ENCODE measurements around the gene CNTN2.

Gene CNTN2

DNA sequence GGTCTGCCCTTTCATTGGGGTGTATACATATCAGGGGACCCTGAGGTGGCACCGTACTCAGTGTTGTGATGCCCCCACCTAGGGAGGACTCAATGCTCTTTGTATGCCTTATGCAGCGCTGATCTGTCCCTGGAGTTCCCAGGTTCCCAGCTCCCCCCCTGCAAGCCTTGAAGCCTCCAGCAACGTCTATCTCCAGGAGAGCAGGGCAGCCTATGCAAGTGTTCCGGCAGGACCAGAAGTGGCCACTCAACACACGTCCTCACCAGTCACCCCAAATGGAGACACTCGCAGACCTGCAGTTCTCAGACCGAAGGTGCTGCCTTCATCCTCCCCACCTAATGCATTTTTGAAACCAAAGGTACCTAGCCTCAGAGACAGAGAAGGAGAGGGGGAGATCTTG, 25.2 kb upstream of the CNTN2 start:
- DNase-seq = no peak

DNA sequence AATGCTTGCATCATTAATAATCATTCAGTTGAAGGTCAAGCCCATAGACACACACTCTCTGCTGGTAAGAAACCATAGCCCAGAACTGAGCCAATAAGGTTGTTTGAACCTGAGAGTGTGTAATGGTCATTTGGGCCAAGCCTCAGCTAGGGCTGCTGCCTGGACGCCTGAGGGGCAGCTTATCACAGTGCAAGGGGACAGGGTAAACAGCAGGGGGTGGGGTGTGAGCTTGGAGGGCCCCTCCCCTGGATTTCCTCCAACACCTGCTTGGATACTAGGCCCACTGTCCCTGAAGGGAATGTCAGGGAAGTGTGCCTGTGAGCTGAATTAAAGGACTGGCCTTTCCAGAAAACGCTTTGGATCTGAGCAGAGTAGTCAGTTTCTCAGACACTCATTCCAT, 24.6 kb upstream of the CNTN2 start:
- DNase-seq = no peak

DNA sequence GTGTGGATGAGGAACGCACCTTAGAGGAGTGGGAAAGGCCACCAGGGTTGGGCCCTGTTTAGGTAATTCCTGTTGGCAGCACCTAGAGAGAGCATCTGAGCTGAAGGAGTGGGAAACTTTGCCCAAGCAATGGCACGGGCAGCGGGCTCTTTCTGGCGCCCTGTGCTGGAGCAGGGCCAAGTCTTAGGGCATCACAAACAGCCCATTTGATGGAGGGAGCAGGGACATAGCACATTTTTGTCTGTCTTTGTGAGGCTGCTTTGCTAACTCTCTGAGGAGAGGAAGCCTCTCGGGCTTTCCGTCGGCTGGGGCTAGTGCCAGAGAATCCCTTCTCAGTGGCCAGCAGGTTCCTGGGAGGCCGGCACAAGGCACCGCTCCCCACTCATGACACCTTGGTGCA, 22.5 kb upstream of the CNTN2 start:
- DNase-seq = peak in 14 of 56 donors; percentile 8 to 74 (median 31)

DNA sequence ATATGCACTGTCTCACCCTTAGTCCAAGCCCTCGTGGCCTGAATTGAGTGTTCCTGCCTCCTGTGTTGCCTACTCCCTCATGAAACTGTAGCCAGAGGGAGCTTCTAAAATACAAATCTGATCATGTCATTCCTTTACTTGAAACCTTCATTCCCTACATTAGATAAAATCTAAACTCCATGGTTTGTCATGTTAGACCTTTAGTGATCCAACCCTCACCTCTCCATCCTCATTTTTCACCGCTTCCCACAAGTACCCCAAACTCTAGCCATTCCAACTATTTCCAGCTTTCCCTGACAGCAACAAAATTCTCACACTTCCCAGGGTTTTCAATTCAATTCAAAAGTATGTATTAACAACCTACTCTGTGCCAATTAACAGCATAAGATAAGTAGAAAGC, 18.3 kb upstream of the CNTN2 start:
- DNase-seq = no peak

DNA sequence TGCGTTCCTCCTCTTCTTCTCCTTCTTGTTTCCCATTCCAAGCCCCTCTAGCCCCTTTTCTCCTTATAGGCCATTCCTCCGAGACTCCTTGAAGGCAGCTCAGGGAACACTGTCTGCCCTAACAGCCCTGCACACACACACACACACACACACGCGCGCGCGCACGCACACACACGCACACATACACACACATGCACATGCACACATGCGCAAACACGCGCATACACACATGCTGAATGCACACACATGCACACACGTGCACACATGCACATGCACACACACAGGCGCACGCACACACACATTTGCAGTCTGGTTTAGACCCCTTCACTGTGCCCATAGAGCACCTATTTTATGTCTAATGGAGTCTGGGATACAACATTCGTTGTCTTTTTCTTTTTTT, 17.8 kb upstream of the CNTN2 start:
- no peak for DNase-seq

DNA sequence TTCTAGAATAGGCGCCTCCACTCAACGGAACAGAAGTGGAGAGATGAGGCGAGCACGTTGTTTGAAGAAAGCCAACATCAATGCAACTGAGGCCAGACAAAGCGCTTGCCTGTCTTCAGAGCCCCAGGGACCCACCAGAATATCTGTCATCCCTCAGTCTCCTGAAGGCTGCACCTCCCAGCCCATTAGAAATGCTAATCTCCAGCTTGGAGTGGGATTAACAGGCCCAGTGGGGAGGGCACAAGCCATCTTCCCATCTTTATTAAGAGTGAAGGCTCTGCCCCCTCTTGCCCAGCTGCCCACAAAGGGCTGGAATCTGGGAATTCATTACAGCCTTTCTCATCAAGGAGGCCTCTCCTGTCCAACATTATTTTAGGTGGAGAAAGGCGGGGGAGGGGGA, 16.8 kb upstream of the CNTN2 start:
- no peak for DNase-seq

DNA sequence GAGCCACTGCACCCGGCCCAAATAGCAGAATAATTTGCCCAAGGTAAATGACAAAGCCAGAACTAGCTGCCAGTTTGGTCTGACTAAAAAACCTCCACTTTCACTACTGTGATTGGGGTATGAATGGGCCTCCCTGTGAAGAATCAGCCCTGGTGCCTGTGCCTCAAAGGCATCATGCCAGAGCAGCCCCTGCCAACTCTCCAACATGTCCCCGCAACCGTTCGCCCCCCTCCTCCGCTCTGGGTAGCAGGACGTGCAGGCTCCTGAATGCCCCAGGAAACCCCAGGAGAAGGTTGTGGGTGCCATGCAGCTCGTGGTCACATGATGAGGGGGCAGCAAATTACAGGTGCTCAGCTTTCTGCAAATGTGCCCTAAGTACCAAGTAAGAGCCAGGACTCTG, 14.6 kb upstream of the CNTN2 start:
- no peak for DNase-seq

DNA sequence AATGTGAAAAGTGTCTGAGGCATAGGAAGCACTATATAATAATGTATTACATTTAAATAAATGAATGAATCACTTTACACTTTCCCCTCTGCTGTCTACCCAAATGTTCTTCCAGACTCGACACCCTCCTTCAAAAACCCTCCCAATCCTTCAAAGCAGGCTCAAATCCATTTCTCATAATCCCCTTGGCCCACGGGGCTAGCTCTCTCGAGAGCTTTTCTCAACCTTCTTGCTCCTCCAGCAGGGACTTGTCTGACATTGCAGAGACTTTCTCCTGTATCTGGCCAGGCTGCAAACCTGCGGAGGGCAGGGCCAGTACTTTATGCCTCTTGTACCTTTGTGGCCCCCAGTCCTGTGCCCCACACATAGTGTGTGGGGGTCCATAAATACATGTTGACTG, 14.1 kb upstream of the CNTN2 start:
- DNase-seq = no peak

DNA sequence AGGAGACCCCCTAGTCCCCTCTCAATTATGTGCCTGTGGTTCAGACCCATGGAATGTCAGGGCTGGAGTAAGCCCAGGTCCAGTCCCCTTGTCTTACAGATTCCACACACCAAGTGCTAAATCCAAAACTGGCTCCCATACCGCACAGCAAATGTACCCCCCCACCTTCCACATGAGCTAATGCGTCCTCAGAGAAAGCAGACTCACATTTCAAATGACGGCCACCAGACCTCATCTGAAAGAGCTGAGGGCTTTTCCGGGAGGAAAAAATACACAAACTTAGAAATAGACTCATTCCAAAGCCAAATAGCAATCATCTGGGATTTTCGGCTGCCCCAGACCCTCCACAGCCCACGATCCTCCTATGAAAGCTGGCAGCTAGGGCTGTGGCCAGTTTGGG, 12.8 kb upstream of the CNTN2 start:
- DNase-seq = no peak

DNA sequence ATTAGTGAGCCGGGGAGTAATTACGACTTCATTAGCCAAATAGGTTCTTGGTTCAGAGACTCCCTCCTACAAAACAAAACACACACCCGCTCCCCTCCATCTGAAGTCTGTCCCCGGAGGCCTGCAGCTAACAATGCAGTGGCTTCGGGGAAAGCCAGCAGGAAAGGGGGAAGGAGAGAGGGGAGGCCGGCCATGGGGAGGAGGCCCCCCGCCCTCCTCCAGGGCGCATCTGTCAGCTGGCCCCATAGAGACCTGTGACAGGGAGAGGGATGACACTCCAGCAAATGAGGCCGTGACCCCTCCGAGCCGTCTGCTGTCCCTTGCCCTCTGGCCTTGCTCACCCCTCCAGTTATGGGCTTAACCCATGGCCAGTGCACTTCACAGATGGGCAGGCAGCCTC, 12.1 kb upstream of the CNTN2 start:
- DNase-seq = no peak

DNA sequence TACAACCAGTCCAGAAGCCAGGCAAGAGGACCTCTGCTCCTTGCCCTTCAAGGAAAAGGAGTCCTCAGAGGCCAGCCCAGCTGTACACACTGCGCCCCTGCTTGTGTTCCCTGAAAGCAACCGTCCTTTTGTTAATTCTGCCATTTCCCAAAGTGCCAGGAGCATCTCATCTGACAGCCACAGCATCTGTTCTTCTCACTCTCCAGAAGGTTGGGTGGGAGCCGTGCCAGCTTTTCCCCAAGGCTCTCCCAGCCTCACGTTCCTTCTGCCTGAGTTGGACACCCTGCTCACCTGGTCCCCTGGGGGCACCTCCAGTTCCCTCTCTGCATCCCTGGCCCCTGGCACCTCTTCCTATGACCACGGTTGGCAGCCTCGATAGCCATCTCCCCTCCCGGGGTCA, 10.5 kb upstream of the CNTN2 start:
- DNase-seq = peak in 7 of 56 donors; percentile 23 to 33 (median 30)

DNA sequence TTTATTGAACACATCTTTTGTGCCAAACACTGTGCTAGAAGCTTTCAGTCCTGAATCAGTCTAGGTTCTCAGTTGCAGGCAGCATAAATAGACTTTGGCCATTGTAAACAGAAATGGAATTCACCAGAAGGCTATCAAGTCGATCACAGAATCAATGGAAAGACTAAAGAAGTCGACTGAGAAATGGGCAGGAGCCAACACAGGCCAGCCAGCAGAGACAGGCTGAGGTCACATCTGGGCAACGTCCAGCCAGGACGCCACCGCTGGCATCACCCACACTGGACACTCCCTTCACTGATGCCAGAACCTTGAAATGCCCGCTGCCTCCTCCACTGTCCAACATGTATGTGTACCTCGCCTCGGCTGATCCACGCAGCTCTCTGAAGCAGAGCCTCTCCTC, 5.5 kb upstream of the CNTN2 start:
- DNase-seq = peak in 16 of 56 donors; percentile 15 to 65 (median 36)

DNA sequence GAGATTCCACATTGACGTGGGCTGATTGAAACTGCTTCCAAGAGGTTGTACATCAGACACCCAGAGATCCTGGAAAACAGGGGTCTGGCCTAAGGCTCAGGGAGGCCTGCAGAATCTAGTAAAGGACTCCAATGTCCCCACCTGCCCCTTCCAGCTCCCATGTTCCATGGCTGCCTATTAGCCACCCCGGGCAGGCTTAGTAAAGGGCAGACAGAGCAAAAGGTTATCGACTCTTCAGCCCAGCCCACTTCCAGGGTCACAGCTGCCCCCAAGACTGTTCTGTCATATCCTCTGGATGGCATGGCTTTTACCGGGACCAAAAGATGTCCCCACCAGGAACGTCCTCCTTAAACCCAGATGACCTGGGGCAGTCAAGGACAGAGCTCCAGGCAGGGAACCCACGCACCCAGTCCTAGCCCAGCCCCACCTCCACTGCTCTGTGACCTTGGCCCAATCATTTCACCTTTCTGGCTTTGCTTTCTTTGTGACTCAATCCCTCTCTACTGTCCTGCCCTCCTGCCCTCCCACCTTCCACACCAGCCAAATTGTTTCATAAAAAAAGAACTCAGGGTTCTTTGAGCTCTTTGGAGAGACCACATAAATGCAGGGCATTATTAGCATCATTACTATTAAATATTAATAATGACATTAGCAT, 4.8 kb upstream of the CNTN2 start:
- DNase-seq = no peak

DNA sequence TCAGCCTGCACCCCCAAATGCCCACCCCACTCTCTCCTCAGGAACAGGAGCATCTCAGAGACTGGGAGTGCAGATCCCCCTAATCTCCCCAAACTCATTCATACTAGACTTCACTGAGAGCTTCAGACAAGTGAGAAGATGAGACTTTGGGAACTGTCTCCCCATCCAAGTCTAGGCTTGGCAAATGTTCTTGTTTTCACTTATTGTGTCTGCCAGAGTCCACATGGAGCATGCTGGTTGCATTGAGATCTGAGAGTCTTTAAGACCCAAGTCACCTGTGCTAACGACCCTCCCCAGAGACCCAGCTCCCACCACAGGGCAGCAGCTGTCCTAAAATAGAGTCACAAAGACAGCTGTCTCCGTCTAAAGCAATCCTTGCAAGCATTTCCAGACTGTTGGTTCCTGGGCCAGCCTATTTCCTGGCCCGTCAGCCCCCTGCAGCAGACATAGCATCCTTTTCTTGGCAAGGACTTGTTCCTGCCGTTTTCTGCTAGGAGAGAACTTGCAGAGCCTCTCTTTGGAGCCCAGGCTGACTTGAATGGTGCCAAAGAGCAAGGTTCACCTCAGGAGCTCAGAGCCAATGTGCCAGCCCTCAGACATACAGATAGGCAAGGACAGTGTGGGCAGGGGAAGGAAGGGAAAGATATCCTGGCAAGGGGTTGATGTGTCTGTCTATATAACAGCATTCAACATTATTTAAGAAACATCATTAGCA, 1.9 kb upstream of the CNTN2 start:
- DNase-seq = no peak

DNA sequence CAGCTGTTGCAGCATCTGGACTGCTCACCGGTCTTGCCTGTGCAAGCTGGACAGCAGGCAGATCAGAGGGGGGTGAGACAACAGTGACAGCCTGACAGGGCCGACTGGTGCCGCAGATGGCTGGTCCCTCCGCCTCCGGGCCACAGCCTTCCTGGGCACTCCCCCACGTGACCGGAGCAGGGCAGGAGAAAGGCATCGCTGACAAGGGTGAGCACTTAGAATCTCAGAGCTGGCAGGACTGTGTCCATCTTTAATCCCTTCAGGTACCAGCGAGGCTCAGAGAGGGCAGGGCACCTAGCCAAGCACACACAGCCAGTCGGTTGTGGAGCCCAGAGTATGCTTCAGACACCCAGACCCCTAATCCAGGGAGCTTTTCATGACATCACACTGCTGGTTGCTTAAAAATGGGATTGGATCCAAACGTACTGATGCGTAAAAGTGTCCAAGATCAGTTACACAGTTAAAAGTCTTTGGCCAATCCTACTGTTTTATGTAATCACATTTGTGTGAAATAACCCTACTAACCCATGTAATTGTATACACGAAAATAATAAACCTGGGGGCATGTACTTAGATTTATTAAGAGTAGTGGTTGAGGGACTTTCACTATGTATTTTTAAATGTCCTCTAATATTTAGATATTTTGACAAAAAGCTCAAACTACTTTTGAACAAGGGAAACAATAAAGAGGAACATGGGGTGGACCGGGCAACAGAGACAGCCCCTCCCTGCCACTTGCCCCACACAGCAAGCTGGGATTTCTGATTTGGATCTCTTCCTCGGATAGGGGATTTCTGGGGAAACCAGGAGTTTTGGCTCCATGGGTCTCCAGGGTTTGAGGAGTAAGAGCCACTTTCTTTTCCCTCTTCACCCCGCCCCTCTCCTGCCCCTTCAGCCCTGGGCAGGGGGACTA, 758 bp upstream of the CNTN2 start:
- DNase-seq = peak in 34 of 56 donors; percentile 22 to 81 (median 57)

DNA sequence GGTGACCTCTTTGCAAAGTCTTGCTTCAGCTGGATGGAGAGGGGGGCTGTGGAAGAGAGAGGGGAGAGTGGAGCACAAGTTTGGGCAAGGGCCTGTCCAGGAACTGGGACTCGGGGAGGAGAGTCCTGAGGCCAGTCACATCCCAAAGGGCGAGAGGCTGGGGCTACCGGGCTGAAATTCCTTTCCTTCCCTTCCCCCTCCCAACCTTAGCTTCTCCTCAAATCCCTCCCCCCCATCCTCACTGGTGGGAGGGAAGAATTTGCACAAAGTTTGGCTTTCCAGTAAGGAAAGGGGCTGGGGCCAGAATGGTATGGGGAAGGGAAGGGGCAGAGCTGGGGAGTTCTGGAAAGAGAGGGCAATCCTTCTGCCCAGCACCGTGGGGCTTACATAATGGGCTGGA, 854 bp downstream of the CNTN2 start:
- DNase-seq = no peak

DNA sequence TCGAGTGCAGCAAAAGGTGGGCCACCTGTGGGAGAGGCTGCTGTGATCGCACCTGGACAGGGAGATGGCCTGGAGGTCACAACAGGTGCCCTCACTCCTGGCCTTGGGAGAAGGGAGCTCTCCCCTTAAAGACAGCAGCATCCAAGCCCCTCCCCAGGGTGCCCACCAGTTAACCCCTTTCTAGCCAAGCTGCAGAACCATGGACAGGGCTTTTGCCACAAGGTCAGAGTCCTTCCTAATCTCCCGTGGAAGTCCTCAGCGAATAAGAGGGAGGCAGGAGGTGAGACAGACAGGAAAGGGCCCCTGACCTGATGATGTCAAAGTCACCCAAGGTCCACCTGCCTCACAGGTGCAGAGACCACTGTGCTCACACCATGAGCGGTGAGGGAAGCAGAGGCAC, 1.7 kb downstream of the CNTN2 start:
- no peak for DNase-seq

DNA sequence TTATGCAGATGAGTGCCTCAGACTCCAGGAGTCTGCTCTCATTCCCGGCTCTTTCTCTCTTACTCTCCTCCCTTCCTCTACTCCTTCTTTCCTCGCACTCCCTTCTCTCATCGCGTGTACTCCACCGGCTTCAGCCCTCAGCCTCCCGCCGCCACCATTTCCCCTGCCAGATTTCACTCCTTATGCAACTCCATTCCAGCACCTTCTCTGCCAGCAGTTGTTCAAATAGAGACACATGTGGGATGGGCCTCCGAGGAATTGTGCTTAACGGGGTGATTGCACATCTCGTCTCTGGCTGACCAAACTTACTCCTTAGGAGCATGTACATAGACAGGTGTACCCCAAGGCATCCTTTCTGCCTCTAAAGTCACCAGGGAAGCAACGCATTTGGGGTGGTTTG, 2.1 kb downstream of the CNTN2 start:
- DNase-seq = no peak

DNA sequence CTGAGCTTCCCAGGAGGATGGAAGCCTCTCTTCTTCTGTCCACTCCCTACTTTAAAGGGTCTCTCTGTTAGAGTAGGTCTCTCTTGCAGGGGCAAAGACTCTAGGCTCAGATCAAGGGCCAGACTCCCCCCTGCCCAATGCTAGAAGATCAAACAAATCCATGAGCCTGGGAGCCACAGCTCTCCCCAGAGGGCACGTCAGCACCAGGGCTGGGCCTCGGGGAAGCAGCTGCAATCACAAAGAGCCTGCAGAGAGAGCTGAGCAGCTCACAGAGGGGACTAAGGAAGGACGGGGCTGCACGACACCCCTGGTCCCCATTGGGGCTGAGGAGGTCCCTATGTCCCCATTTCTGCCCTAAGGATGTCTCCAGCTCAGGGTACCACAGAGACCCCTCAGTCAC, 3.9 kb downstream of the CNTN2 start:
- peak in 48 of 56 donors; percentile 20 to 84 (median 58) for DNase-seq

DNA sequence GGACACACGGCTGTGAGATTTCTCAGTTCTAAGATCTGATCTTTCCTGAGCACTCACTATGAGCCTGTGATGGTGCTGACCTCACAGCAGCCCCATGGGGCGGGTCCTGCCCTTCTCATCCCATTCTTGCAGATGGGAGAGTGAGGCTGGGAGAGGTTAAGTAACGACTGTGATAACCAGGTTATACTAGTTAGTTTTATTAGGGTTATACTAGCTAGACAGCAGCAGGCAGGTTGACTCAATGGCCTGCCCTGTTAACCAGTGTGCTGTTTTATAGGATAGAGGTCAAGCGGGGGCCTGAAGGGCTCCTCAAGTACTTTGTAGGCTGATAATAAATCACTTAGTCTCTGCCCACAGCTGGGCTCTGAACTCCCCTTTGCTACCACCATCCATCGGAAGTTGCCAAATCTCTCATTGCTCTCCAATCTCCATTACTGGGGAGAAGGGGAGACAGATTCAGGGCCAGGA, 4.8 kb downstream of the CNTN2 start:
- DNase-seq = peak in 16 of 56 donors; percentile 38 to 81 (median 61)

DNA sequence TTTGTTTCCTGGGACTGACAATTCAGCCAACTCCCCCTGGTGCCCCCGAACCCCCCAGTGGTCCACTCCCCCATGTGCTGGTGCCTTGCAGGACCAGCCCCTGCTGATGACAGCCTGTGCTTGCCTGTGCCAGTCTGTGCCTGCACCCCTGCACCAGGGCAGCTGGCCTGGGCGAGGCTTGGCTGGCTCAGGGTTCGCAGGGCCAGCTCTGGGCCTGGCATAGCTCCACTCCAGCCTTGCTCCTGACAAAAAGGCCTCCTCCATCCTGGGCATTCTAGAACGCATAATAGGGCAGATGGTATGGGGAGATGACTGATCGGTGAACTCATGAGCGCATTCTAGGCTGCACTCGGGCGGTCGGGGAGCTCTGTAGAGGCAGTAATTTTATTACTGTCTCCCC, 5.4 kb downstream of the CNTN2 start:
- peak in 54 of 56 donors; percentile 36 to 96 (median 86) for DNase-seq

DNA sequence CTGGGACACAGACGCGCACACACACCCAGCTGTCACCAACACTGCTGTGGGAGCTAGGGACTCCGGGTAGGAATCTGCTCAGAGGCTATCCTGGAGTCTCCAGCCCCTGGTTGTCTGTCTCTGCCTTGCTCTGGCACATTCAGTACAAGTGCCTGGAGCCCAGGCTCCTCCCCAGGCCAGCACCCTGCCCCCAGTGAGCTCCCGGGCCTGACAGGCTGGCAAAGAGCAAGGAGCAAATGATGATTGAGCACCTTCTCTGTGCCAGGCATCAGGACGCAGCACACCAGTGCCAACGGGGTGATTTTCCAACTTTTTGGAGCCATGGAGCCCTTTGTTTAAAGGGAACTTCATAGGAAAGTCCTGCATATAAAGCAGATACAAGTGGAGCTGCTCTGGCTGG, 6.5 kb downstream of the CNTN2 start:
- peak in 33 of 56 donors; percentile 16 to 78 (median 44) for DNase-seq
